Measurements from ENCODE around the gene NFATC2. TPM values are rescaled to one million over a fixed set of nuclear protein-coding genes. Genes with fewer than 3 reads are reported as not detected.

The NFATC2 gene
- total RNA-seq, 1 experiment from 2014 or later: 0.07 TPM

DNA sequence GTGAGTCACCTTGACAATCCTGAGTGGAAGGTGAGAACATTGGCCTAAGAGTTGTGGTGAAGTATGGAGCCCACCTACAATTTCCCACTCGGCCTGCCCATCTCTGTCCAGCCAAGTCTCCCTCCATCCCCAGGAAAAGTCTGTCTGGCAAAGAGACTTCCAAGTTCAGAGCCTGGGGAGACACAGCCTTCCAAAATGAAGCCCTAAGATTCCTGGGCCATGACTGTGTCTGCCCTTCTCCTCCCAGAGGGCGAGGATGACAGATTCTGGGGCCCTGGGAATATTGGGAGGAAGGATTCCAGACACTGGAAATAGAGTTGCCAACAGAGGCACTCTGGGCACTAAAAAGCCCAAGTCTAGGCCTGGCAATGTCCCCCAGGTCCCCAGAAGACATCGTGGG, 176.8 kb downstream of the NFATC2 start:
- no peaks in the 10 kb centered on the region for H3K36me3 Mint-ChIP-seq (ENCODE audit: insufficient read depth, unreplicated experiment)
- H3K9me3 Mint-ChIP-seq (ENCODE audit: unreplicated experiment): no peaks in the 10 kb centered on the region
- peak; percentile 55 for DNase-seq (ENCODE audit: unreplicated experiment)
- ChIA-PET POLR2A (interaction anchor here (0.6 kb wide), 1 partner anchor 368 kb away, joined by 3 read pairs; no protein-coding TSS in a partner anchor), CTCF (interaction anchor here (0.7 to 2.7 kb wide), 2 partner anchors 230 to 257 kb away, joined by 7 to 32 read pairs; no protein-coding TSS in a partner anchor)
- BruUV-seq (replicated peaks): no TSS peak
- H3K4me1 Mint-ChIP-seq (ENCODE audit: insufficient read depth, unreplicated experiment): peaks cover 19% of the 10 kb centered on the region
- no peak overlapping the region for H3K4me3 Mint-ChIP-seq (ENCODE audit: unreplicated experiment)
- no peak for TF ChIP-seq CTCF (IDR thresholded peaks at IDR 0.05; ENCODE audit: unreplicated experiment)
- H3K27me3 Mint-ChIP-seq (ENCODE audit: insufficient read depth, unreplicated experiment): no peaks in the 10 kb centered on the region
- peak overlapping the region; percentile 81 for H3K27ac Mint-ChIP-seq (ENCODE audit: low read depth, unreplicated experiment)
- intact Hi-C loops (cut with micrococcal nuclease): loop anchor here (5.0 kb wide), 1 partner anchor 378 kb away; no protein-coding TSS in a partner anchor

- no peak overlapping the region for H3K27ac Mint-ChIP-seq (ENCODE audit: low read depth, unreplicated experiment)
- no peaks in the 10 kb centered on the region for H3K9me3 Mint-ChIP-seq (ENCODE audit: unreplicated experiment)
- no peak for TF ChIP-seq CTCF (IDR thresholded peaks at IDR 0.05; ENCODE audit: unreplicated experiment)
- no peaks in the 10 kb centered on the region for H3K36me3 Mint-ChIP-seq (ENCODE audit: insufficient read depth, unreplicated experiment)
- DNase-seq (ENCODE audit: unreplicated experiment): no peak
- BruUV-seq (replicated peaks): no TSS peak
- peaks cover 25% of the 10 kb centered on the region for H3K4me1 Mint-ChIP-seq (ENCODE audit: insufficient read depth, unreplicated experiment)
- POLR2A ChIA-PET: no interaction called here
- intact Hi-C loops (cut with micrococcal nuclease): no loop called here
- no peak overlapping the region for H3K4me3 Mint-ChIP-seq (ENCODE audit: unreplicated experiment)
- CTCF ChIA-PET: no interaction called here
- H3K27me3 Mint-ChIP-seq (ENCODE audit: insufficient read depth, unreplicated experiment): no peaks in the 10 kb centered on the region
Observed at GRCh38 chr20:51363813-51364212, 178.7 kb downstream of the NFATC2 start.

GRCh38 chr20:51363378-51363777, 179.1 kb downstream of the NFATC2 start:
- no peak for TF ChIP-seq CTCF (IDR thresholded peaks at IDR 0.05; ENCODE audit: unreplicated experiment)
- peaks cover 25% of the 10 kb centered on the region for H3K4me1 Mint-ChIP-seq (ENCODE audit: insufficient read depth, unreplicated experiment)
- ChIA-PET CTCF (interaction anchor here (1.0 kb wide), 1 partner anchor 10 kb away, joined by 3 read pairs; no protein-coding TSS in a partner anchor), POLR2A (no interaction called here)
- intact Hi-C loops (cut with micrococcal nuclease): no loop called here
- no peak overlapping the region for H3K4me3 Mint-ChIP-seq (ENCODE audit: unreplicated experiment)
- H3K27me3 Mint-ChIP-seq (ENCODE audit: insufficient read depth, unreplicated experiment): no peaks in the 10 kb centered on the region
- H3K9me3 Mint-ChIP-seq (ENCODE audit: unreplicated experiment): no peaks in the 10 kb centered on the region
- BruUV-seq (replicated peaks): no TSS peak
- no peak overlapping the region for H3K27ac Mint-ChIP-seq (ENCODE audit: low read depth, unreplicated experiment)
- H3K36me3 Mint-ChIP-seq (ENCODE audit: insufficient read depth, unreplicated experiment): no peaks in the 10 kb centered on the region
- DNase-seq (ENCODE audit: unreplicated experiment): no peak

- CTCF ChIA-PET: interaction anchor here (0.9 to 1.0 kb wide), 2 partner anchors 11 to 24 kb away, joined by 3 read pairs; no protein-coding TSS in a partner anchor
- no TSS peak for BruUV-seq (replicated peaks)
- POLR2A ChIA-PET: no interaction called here
- Mint-ChIP-seq H3K27me3 (ENCODE audit: insufficient read depth, unreplicated experiment) (no peaks in the 10 kb centered on the region), H3K27ac (ENCODE audit: low read depth, unreplicated experiment) (no peak overlapping the region), H3K9me3 (ENCODE audit: unreplicated experiment) (no peaks in the 10 kb centered on the region), H3K36me3 (ENCODE audit: insufficient read depth, unreplicated experiment) (no peaks in the 10 kb centered on the region), H3K4me1 (ENCODE audit: insufficient read depth, unreplicated experiment) (peaks cover 25% of the 10 kb centered on the region), H3K4me3 (ENCODE audit: unreplicated experiment) (no peak overlapping the region)
- DNase-seq (ENCODE audit: unreplicated experiment): no peak
- intact Hi-C loops (cut with micrococcal nuclease): no loop called here
- no peak for TF ChIP-seq CTCF (IDR thresholded peaks at IDR 0.05; ENCODE audit: unreplicated experiment)
Observed at GRCh38 chr20:51362254-51362653, 180.3 kb downstream of the NFATC2 start.
